GM13976 (cell line): ENCODE results near the gene IGSF3.

Experiments
- DNase-seq: peaks from one replicate; pipeline ENCODE4 v3.0.0; 2012; ENCODE audit warnings: low spot score
- CTCF ChIP-seq: IDR thresholded peaks from 2 replicates; pipeline ENCODE4 v1.5.1; 2012; ENCODE audit warnings: borderline replicate concordance, mild to moderate bottlenecking; ENCODE audit not compliant: insufficient read depth; ENCODE audit errors: extremely low read depth, missing control alignments, control extremely low read depth
- in situ Hi-C: fragments of 300-500 bp; cut with MboI; formaldehyde crosslinking; loops from one replicate; pipeline ENCODE4 v1.12.0; 2022; ENCODE audit warnings: low sequenced_read_pairs, mixed read lengths, inconsistent platforms; ENCODE audit not compliant: unreplicated experiment

The IGSF3 gene

GRCh38 chr1:116676291-116676690, 8.8 kb upstream of the IGSF3 start:
- in situ Hi-C loops = loop anchor here (10.0 kb wide), 1 partner anchor 101 kb away; the partner anchor contains the start of gene CD58
- DNase-seq = no peak
- TF ChIP-seq CTCF = no peak

GRCh38 chr1:116674751-116675150, 7.2 kb upstream of the IGSF3 start:
- no peak for TF ChIP-seq CTCF
- in situ Hi-C loops = loop anchor here (10.0 kb wide), 1 partner anchor 100 kb away; the partner anchor contains the start of gene CD58
- no peak for DNase-seq

GRCh38 chr1:116674011-116674531, 6.5 kb upstream of the IGSF3 start:
- TF ChIP-seq CTCF = no peak
- in situ Hi-C loops = loop anchor here (10.0 kb wide), 1 partner anchor 99 kb away; the partner anchor contains the start of gene CD58
- no peak for DNase-seq

GRCh38 chr1:116671912-116672311, 4.4 kb upstream of the IGSF3 start:
- in situ Hi-C loops = loop anchor here (10.0 kb wide), 1 partner anchor 97 kb away; the partner anchor contains the start of gene CD58
- DNase-seq = no peak
- no peak for TF ChIP-seq CTCF

GRCh38 chr1:116671072-116671760, 3.7 kb upstream of the IGSF3 start:
- in situ Hi-C loops = loop anchor here (10.0 kb wide), 1 partner anchor 96 kb away; the partner anchor contains the start of gene CD58
- DNase-seq = no peak
- no peak for TF ChIP-seq CTCF

GRCh38 chr1:116668277-116668676, 744 bp upstream of the IGSF3 start:
- no peak for TF ChIP-seq CTCF
- no peak for DNase-seq
- in situ Hi-C loops = no loop called here
